NCI-H1694 treated with DMSO at 0.1 percent for 48 hours (cell line): ENCODE data around the gene PRKRIP1.
"Not testable (repeated sequence)": the region's sequence is repeated elsewhere in the genome, so short reads cannot be mapped to it uniquely, and the experiment has no call there.

Experiments used
- DNase-seq: peaks from one replicate; lab custom pipeline; 2025; lab: John Stamatoyannopoulos, UW

The PRKRIP1 gene, protein sequence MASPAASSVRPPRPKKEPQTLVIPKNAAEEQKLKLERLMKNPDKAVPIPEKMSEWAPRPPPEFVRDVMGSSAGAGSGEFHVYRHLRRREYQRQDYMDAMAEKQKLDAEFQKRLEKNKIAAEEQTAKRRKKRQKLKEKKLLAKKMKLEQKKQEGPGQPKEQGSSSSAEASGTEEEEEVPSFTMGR

DNA sequence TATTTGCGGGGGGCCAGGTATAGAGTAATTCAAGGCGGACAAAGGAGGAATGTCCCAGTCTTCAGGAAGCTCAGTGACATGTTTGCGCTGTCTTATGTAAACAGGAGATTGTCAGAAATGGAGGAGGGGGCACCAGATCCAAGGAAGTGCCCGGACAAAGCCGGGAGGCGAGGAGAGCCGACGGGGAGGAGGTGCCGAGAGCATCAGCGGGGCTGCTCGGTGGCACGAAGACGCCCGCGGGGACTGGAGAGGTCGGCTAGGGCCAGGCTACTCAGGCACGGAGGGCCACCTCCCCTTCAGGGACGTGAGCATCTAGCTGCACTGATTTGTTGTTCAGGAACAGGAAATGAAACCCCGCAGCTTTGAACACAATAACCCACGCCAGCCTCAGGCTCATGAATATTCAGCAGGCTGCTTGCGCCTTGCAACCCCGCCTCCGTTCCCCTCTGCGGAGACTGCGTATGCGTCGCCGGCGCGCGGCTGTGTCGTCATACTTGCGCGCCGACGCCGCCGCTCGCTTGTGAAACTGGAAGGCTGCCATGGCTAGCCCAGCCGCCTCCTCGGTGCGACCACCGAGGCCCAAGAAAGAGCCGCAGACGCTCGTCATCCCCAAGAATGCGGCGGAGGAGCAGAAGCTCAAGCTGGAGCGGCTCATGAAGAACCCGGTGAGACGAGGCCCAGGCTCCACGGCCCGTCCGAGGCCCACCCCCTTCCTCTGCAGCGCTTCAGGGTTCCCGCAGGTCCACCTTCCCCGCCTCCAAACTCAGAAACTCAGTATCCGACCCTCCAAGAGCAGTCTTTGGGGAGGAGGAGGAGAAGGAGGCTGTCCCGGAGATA is at the start of gene PRKRIP1:
Gene PRKRIP1 (plus strand): TSS at position 491 of the 837 bp plus-strand sequence. CDS start 49 bp downstream, at position 540.
- DNase-seq: peak; percentile 84

DNA sequence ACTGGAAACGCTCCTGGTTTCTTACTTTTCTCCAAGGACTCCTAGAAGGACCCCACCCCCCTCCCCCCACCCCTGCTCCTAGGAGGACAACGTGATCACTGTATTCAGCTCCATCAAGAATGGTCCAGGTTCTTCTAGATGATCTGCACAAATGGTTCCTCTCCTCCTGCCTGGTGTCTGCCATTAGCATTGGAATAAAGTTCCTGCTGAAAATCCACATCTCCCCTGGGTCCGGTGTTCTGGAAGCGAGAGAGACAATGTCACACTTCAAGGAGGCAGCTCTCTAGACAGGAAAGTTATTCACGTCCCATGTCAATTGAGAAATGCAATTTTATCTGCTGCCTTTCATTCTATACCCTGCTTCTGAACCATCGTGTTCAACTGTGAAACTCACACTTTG is 49.2 kb upstream of the PRKRIP1 start:
- DNase-seq: not testable (repeated sequence)

DNA sequence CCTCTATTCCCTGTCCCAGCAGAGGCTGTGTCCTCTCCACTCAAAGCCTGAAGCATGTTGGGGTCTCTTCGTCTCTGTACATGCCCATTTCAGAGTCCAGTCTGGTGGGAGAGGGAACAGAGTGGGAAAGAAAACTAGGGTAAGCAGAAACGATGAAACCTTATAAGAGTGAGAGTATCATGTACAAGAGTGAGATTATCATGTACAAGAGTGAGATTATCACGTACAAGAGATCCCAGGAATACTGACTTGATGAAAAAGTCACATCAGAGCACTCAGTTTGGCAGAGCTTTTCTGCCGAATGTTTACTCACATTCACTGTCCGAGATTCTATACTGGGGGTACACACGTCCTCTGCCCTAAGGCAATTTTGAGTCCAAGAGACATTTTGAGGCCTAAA is 39.8 kb upstream of the PRKRIP1 start, which contains the start of gene SPDYE6:
Gene SPDYE6 (minus strand): TSS at position 101 of the 400 bp plus-strand sequence. CDS start 421 bp downstream, outside the sequence.
- DNase-seq: not testable (repeated sequence)

DNA sequence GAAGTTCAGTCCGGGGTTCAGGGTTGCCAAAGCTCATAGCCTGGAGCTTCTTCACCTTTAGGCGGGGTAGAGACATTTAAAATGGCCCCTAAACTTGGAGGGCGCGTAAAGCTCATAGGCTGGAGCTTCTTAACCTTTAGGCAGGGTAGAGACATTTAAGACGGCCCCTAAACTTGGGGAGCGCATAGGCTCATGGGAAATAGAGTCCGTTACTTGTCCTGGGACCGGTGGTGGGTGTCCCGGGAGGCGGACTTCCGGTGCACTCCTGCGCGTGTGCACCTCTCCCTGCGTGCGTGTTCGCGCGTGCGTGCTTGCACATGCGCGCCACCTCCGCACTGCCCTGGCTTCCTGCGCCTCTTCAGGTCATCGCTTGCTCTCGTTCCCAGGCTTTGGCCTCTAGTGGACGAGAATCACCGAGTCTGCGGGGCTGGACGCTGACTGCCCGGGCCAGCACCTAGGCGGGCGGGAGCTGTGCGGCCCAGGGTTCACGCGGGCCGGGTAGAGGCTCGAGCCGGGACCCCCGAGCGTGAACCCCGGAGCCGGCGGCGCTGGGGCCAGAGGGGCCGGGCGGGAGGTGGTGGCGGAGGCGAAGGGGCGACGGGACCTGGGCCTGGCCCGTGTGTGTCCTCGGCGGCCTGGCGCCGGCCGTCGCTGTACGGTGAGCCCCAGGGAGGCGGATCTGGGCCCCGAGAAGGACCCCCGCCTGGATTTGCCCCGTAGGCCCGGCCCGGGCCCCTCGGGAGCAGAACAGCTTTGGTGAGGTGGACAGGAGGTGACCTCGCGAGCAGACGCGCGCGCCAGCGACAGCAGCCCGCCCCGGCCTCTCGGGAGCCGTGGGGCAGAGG is 32.4 kb upstream of the PRKRIP1 start:
- DNase-seq: peak; percentile 97

DNA sequence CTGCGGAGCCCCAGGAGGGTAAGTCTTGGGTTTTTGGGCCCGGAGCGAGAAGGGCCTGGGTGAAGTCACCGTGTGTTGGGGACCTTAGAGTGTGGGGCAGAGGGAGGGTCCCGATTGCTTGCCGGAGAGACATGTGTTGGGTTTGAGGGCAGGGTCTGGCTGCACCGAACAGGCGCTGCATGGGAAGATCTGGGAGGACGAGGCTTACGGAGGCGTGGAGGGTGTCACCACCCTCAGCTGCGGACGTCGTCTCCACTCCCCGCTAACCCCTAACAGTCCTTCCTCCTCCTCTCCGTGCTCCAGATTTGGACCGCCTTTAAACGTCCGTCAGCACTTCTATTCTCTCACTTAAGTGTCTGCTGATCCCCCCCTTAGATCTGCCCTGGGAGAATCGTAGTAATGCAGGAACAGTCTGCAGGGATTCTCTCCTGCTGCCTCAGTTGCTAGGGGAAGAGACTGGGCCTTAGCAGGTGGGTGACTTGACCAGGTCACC is 31.7 kb upstream of the PRKRIP1 start:
- DNase-seq: not testable (repeated sequence)

DNA sequence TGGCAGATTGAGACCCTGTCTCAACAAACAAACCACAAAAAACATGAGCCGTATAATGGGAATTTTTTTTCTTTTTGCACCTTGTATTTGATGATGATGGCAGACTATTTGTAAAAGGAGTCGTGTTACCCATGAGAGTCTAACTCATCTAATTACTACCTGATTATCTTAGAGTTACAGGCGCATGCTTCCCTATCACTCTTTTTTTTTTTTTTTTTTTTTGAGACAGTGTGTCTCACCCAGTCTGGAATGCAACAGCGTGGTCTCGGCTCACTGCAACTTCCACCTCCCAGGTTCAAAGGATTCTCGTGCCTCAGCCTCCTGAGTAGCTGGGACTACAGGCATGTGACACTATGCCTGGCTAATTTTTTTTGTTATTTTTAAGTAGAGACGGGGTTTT is 30.8 kb upstream of the PRKRIP1 start:
- not testable (repeated sequence) for DNase-seq

DNA sequence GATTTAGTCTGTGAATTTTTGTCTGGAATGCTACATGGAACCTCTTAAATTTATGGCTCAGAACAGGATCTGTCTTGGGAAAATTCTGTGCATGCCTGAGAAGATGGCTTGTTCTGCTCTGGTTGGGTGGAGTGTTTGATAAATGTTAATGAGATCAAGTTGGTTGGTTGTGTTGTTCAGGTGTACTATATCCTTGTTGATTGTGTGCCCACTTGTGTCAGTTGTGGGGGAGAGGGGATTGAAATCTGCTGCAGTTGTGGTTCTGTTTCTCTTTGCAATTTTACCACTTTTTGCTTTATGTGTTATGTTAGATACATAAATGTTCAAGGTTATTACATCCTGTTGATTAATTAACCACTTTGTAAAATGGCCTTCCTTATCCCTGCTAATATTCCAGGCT is 26.1 kb upstream of the PRKRIP1 start:
- not testable (repeated sequence) for DNase-seq

DNA sequence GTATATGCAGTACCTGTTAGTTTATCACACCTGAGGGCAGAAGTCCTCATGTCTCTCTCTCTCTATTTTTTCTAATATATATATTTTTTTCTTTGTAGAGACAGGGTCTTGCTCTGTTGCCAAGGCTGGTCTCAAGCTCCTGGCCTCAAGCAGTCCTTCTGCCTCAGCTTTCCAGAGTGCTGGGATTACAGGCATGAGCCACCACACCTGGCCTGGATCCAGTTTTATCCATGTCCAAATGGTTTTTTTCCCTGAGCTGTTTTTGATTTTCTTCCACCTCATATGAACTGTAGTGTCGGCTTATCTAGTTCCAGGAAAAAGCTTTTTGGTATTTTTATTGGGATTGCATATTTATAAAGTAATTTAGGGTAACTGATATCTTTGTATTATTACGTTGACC is 23.4 kb upstream of the PRKRIP1 start:
- DNase-seq: not testable (repeated sequence)

DNA sequence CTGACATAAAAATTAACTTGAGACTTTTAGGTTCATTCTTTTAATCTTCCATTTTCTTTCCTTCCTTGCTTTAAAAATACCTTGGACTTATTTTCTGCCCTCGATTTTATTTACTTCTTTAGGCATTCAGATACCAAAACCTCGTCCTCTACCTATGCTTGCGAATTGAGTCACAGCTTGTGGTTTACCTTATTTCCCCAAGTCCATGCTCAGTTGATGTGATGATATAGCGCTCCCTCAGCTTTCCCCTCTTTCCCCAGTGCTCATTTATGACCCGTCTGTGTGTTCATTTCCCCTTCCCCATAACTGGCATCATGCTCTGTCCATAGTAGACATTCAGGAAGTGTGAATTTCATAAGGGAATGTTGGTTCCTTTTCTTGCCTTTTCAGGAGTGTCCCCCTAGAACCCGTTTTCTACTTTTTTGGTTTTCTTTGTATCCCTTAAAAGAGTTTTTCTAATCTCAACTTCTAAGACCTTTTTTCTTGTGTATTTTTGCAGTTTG is 19.1 kb upstream of the PRKRIP1 start:
- no peak for DNase-seq

DNA sequence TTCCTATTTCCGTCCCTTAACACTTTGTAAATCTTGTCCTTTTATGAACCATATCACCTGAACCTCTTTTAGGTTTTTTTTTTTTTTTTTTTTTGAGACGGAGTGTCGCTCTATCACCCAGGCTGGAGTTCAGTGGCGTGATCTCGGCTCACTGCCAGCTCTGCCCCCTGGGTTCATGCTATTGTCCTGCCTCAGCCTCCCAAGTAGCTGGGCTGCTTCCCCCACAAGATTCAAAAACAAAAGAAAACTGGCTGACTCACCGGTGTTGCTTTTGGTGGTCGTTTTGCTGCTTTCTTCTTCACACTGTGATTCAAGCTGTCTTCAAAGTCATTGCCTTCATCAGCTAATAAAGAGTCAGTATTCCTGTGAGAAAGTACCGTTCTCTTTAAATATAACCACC is 15.3 kb upstream of the PRKRIP1 start:
- not testable (repeated sequence) for DNase-seq

DNA sequence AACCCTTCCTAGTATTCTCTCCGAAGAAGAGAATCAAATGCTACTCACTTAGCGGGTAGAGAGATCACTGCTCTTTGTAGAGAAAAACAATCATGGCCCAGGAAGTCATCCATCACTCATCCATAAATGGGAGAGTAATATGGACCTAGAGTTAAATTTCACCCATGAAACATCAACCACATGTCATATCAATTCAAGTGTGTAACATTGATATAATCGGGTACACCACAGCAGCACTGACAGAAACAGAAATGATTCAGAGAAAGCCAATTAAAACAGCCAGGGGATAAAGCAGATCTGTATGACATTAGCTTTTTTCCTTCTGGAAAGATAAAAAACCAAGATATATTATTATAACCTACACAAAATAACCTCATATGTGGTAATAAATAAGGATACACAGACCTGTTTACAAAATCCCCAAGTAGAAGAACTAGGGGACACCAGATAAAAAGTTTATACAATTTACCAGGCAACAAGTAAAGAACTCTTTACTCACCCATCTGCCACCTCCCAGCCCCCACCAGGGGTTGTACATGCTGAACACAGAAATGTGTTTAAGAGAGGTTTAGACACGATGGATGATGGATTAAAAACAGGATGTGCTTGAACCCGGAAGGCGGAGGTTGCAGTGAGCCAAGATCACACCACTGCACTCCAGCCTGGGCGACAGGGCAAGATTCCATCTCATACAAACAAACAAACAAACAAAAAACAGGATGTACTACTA is 14.3 kb upstream of the PRKRIP1 start:
- DNase-seq: not testable (repeated sequence)

DNA sequence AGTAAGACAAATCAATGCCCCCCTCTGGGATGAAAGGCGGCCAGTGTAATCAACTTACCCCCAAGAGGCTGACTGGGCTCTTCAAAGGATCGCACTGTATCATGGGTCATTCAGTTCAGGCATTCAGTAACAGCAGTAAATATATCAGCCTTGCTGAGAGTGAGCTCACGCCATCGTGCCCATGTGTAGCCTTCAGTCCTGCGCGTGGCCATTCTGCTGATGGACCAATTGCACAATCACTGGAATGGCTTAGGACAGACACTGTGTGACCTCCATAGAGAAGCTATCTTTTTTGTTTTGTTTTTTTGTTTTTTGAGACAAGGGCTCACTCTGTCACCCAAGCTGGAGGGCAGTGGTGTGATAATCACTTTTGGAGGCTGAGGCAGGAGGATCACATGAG is 9.1 kb upstream of the PRKRIP1 start:
- DNase-seq: no peak

DNA sequence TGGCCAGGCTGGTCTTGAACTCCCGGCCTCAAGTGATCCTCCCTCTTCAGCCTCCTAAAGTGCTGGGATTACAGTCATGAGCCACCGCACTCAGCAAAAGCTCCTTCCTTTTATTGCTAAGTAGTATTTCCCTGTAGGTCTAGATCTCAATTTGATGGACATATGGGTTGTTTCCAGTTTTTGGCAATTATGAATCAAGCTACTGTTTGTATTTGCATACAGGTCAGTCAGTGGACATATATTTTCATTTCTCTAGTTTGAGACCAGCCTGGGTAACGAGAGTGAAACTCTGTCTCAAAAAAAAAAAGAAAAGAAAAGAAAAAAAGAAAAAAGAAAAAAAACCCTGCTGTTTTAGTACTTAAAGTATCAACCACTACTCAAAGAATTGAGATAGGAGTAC is 6.4 kb upstream of the PRKRIP1 start:
- no peak for DNase-seq

DNA sequence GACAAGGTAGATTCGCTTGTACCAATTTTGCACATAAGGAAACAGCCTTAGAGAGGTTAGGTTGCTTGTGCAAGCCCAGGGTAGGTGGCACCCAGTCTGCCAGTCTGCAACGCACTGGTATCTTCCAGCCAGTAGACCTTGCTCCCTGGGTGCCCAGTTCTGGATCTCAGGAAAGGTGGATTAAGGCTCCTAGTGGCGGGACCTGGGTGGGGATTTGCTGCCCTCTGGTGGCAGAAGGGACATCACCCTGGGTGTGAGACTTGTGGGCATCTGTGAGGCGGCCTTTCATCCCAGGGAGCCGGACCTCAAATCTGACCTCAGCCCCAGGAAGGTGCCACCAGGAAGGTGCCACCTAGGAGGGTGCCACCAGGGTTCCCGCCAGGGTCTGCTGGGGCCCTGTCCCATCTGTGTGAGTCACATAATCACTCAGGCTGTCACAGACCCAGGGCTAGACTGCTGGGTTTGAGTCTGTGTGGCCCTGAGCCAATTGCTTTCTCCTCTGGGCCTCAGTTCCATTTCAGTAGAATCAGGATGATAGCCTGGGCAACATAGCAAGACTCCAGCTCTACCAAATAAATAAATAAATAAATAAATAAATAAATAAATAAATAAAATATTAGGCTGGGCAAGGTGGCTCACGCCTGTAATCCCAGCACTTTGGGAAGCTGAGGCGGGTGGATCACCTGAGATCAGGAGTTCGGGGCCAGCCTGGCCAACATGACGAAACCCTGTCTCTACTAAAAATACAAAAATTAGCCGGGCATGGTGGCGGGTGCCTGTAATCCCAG is 5.3 kb upstream of the PRKRIP1 start:
- peak; percentile 45 for DNase-seq

DNA sequence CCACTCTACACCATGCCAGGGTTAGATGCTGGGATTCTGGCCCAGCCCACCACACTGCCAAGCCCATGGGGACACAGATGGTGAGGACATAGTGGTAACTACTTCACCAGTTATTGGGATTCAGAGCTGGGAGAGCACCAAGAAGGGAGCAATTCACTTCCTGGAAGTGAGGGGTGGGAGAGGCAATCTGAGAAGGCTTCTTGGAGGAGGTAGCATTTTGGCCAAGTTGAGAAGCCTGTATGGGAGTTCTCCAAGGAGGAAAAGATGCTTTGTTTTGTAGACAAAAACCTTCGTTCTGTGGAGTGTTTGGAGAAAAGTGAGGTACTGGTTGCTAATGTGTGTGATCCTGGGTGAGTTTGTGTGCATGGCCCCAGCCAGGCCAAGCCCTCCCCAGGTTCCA is 3.8 kb upstream of the PRKRIP1 start:
- DNase-seq: no peak

DNA sequence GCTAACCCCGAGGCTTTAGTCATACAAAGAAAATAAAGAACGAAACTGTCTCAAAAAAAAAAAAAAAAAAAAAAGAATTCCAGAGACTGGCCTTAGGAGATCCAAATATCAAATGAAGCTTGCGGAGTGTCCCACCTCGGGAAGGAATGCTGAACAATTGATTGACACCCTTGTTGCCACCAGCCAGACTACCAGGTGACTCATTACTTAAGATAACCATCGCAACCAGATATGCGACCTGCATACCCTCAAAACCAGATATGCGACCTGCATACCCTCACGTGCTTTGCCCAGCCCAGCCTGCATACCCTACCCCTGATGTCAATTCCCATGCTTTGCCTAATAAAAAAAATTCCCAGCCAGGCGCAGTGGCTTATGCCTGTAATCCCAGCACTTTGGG is 2.7 kb upstream of the PRKRIP1 start:
- DNase-seq: no peak

DNA sequence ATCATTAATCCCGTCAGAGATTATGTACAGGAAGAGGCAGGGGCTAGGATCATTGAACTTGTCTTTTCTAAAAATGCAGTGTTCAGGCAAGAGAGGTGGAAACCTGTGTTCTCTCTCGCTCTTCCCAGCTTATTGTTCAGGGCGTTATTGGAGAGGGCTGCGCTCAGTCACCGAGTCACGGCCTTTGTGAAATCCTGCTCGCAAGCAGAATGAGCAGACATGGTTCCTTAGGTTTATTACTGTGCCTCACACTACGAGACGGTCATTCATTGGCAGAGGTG is 631 bp upstream of the PRKRIP1 start:
- no peak for DNase-seq

DNA sequence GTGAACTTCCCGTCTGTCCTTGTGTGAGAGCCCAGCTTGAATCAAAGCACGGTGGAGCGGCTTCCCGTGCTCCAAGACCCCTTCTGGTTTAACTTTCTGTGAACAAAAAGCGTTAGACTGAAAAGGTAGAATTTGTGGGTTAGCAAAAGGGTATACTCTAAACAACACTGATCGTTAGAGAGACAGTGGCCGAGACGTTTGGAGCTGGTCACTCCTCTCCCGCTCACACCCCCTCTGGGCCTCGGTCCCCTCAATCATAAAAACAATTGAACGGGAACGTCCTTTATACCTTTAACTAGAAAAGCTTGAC is 502 bp downstream of the PRKRIP1 start:
- no peak for DNase-seq

DNA sequence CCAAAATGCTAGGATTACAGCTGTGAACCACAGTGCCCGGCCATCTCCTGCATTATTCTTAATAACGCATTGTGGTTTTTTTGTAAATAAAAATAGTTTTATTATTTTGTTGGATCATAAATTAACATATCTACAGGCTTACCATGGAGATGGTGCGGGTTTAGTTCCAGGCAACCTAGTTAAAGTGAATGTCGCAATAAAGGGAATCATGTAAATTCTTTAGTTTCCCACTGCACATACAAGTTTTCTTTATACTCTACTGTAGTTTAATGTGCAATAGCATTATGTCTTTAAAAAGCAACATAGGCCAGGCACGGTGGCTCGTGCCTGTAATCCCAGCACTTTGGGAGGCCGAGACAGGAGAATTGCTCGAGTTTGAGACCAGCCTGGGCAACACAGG is 2.4 kb downstream of the PRKRIP1 start:
- no peak for DNase-seq

DNA sequence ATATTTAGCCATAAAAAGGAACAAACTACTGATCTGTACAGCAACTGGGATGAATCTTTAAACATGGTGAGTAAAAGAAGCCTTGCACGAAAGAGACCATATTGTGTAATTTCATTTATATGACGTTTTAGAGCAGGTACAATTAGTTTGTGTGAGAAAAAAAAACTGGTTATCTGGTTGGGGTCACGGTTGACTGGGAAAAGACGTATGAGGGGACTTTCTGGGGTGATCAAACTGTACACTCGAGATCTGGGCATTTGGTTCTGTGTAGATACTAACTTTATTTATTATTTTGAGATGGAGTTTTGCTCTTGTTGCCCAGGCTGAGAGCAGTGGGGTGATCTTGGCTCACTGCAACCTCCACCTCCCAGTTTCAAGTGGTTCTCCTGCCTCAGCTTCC is 4.2 kb downstream of the PRKRIP1 start:
- DNase-seq: no peak

DNA sequence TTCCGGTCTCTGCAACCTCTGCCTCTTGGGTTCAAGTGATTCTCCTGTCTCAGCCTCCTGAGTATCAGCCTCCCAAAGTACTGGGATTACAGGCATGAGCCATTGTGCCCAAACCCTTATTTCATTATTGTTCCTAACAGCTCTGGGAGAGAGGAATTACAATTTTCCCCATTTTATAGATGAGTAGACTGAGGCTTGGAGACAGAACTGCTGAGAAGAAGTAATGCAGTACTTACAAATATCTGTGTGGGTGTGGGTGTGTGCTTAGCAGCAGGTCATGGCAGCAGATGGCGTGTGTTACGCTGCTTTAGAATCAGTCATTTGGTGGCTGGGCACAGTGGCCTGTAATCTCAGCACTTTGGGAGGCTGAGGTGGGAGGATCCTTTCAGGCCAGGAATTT is 7.4 kb downstream of the PRKRIP1 start:
- DNase-seq: no peak
